Pulmonary artery endothelial cell (primary cell): ENCODE results near the gene GDPGP1. TPM values are rescaled to one million over a fixed set of nuclear protein-coding genes. Genes with fewer than 3 reads are reported as not detected.
"Not testable (repeated sequence)": the region's sequence is repeated elsewhere in the genome, so short reads cannot be mapped to it uniquely, and the experiment has no call there.

ENCODE experiments used
- DNase-seq: peaks from one replicate; pipeline ENCODE4 v3.0.0-alpha.2; 2011; ENCODE audit warnings: low read depth, low spot score
- total RNA-seq: library from RNA; depleted of rRNA; stranded (reverse); fragments of >200 nt; gene quantifications from 2 replicates; pipeline ENCODE4 v1.2.3, GENCODE V29; 2014

Gene GDPGP1, protein sequence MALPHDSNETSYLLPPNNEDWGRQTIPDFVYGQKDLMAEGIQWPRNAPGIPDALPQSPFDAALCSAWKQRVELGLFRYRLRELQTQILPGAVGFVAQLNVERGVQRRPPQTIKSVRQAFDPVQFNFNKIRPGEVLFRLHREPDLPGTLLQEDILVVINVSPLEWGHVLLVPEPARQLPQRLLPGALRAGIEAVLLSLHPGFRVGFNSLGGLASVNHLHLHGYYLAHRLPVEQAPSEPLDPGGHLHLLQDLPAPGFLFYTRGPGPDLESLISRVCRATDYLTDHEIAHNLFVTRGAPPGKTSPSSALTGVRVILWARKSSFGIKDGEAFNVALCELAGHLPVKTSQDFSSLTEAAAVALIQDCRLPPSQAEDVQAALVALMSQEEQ
- 7.3 and 10.2 TPM in 2 replicates for total RNA-seq

DNA sequence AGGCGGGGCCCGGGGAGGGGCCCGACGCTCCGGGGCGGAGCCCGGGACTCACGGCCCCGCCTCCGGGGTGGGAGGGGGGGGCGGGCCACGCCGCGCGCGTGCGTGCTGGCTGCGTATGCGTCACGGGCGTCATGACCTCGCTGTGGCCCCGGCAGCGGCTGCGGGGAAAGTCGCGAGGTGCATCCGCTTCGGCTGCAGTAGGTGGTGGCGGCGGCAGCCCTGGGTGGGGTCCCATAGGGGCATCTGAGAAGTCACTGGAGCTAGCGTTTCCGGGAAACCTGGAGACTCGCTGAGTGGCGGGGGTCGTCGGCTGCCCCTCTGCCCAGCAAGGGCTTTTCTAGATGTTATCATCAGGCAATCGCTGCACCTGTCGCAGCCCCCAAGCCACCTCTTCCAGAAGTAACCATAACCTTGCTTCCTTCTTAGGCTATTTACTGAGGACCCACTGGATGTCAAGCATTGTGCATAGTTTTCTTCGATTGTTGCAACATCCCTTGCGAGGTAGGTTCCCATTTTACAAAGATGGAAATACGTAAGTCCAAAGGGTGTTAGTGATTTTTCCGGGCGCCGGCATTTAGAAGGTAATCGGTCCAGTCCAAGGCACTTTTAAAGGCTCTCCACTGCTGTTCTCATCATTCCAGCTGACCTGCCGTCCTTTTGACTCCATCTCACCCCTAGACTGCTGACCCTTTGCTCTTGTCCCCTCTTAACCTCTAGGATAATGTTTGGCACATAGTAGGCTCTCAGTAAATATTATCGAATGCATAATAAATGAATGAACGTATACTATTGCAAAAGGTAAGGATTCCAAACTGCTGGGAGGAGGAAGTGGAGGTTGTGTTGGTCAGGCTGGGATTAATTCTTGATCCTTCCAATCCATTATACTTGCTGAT is at the start of gene GDPGP1:
GDPGP1 (plus strand) TSS at position 114 of the 893 bp plus-strand sequence. CDS start 6,700 bp downstream, outside the sequence.
- DNase-seq, result no peak

- no peak for DNase-seq
Observed at GRCh38 chr15:90184786-90185704, 49.0 kb upstream of the GDPGP1 start.

- DNase-seq, result no peak
Observed at GRCh38 chr15:90187257-90187868, 46.6 kb upstream of the GDPGP1 start.

DNA sequence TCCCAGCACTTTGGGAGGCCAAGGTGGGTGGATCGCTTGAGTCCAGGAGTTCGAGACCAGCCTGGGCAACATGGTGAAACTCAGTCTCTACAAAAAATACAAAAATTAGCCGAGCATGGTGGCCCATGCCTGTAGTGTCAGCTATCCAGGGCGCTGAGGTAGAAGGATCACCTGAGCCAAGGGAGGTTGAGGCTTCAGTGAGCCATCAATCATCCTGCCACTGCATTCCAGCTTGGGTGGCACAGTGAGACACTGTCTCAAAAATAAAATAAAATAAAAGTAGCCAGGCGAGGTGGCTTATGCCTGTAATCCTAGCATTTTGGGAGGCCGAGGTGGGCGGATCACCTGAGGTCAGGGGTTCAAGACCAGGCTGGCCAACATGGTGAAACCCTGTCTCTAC is 45.9 kb upstream of the GDPGP1 start:
- DNase-seq, result not testable (repeated sequence)

DNA sequence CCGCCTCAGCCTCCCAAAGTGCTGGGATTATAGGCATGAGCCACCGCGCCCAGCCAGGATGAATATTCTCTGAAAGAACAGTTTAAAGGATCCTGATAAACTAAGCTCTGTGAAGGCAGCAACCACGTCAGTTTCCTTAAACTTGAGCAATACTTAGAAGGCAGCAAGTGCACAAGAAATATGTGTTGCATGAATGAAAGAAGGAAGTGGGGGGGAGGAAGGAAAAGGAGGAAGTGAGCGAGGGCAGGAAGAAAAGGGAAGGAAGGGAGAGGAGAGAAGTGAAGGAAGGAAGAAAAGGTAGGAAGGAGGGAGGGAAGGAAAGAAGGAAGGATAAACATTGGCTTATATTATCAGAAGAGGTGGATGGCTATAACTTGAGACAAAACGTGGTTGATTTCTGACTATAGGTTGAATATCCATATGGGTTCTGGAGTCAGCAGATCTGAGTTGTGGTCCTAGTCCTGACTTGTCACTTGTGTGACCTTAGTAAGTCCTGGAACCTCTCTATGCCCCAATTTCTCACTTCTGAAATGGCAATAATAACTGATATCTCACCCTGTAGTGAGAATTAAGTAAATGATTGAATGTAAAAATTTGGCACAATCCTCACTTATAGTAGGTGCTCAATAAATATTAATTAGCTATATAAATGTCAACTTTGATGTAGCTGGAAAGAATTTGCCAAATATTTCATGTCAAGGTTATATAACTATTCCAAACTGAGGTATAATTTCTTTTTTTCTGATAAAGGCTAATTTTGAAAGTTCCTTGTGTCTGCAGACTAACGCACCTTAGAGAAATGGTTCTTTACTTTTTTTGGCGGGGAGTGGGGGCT is 44.9 kb upstream of the GDPGP1 start:
- DNase-seq, result no peak

- no peak for DNase-seq
Observed at GRCh38 chr15:90189781-90190467, 44.1 kb upstream of the GDPGP1 start.

GRCh38 chr15:90190606-90191343 is 43.2 kb upstream of the GDPGP1 start:
- DNase-seq, result no peak

DNA sequence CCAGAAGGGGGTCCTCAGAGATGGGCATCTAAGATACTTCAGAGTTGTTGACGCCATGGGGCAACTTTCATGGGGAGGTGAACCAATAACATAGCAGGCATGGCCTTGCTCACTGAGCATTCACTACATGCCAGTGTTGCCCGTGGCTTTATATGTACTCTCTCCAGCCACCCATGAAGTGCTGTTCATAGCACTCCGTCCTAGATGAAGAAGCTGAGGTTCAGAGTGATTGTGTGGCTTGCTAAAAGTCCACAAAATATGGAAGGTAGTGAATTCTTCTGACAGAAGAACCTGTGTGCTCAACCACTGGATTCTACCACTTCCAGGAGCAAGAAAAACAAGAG is 42.7 kb upstream of the GDPGP1 start:
- DNase-seq, result no peak

DNA sequence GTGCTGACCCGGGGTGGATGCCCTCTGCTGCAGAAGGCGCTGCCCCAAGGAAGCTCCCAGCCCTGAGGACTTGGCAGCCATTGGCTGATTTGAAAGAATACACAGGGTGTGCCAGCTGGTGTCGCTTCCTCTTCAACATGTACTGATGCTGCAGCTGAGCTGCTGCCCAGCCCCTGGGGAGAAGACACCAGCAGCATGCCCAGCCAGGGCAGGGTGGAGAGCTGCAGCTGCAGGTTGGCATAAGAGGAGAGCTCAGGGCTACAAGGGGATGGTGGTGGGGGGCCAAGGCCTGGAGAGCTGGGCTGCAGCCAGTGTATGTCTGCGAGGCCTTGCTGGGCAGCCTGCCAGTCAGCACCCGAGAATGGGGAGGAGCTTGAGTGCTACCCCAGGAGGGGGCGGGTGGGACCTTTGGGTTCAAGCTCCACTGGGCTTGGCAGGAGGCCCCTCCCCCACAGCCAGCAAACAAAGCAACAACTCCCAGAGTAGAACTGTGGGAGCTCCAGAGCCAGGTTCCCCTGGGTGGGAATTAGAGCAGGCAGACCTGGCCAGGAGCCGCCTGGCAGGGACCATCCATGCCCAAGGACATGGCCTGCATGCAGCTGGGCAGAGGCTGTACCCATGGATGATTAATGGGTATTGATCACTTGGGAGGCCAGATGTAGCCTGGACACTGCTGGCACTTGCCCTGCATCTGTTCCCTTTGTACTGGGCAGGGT is 42.1 kb upstream of the GDPGP1 start:
- DNase-seq, result no peak

DNA sequence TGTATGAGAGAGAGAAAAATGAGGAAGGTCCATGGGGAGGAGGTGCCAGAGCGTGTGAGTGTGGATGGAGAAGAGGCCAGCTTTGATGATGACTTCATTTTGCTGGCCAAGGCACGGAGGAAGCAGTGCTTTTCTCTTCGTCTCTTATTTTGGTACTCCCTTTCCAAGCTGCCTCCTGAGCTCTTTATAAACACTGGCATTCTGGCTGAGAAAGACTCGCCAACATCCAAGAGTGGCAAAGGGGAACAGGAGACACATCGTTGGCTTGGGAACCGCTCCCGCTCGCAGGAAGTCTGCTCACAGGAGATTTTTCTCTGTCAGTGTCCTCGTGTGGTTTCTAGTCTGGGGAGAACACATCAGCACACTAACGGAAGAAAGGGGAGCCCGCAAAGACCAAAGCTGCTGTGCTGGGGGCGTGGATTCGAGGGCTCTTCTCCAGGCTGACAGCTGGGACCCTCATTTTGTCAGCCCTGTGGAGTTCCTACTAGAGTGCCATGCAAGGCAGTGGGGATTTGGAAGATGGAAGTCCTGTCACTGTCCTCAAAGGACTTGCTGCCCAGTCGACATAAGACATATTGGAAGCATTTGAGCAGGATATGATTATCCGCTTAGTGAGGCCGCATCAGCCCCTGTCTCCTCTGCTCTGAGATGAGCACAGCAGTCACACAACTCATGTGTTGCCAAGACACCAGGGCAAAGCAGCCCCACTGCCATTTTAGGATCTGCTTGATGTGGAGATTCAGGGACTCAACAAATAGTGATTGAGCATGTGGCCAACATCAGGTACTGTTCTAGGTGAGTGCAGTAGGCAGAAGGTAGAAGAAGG is 40.8 kb upstream of the GDPGP1 start:
- no peak for DNase-seq

DNA sequence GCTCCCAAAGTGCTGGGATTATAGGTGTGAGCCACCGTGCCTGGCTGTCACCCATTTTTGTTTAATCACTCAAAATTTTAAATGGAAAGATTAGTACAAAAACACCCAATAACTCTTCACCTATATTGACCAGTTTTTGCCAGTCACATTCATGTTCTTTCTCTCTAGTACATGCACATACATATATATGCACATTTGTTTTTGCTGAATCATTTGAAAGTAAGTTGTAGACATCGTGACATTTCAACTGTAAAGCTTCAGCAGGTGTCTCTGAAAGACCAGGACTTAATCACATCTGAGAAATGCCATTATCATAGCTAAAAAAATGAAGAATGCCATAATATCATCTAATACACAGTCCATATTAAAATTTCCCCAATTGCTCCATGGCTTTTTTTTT is 39.4 kb upstream of the GDPGP1 start:
- no peak for DNase-seq

DNA sequence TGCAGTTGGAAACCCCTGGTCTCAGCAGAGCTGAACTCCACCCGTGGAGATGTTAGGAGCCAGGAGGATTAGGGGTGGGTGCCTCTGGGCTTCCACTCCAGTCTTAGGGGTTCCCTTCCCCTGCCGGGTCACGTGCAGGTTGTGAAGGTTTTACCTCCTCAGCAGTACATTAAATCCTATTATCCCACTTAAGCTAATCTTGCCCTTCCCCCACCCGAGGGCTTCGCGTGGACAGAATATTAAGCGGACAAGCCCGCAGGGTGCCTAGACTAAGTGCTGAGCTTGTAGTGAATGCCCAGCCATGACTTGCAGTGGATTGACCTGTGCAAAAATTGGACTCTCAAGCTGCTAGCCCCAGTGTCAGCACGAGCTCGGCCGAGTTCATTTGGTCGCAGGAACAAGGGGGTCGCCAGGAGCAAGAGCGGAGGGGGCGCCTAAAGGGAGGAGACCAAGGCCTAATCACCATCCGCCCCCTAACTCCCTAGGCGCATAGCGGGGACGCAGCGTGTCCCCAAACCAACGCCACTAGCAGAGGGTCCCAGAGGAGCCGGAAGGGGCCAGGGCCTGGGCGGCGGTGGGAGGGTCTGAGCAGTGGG is 33.4 kb upstream of the GDPGP1 start:
- DNase-seq, result no peak

DNA sequence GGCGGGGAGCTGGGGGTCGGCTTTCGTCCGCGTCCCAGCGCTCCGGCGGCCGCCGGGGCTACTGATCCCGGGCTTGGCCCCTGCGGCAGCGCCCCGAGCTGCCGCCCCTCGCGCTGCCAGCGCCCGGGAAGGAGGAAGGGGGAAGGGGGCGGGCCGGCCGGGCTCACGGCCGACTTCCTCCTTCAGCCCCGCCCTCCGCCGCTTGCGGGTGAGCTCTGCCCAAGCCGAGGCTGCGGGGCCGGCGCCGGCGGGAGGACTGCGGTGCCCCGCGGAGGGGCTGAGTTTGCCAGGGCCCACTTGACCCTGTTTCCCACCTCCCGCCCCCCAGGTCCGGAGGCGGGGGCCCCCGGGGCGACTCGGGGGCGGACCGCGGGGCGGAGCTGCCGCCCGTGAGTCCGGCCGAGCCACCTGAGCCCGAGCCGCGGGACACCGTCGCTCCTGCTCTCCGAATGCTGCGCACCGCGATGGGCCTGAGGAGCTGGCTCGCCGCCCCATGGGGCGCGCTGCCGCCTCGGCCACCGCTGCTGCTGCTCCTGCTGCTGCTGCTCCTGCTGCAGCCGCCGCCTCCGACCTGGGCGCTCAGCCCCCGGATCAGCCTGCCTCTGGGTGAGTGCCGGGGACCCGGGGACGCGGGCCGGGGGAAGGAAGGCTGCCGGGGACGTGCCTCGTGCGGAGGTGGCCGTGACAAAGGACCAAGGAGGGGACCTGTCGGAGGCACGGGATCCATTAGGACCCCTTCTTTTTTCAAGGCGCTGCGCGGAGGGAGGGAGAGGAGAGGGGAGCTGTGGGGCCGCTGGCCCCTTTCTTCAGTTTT is 32.7 kb upstream of the GDPGP1 start, which contains the start of gene SEMA4B:
SEMA4B (plus strand) TSS at position 201 of the 814 bp plus-strand sequence; CDS start at position 450, 249 bp downstream.
- no peak for DNase-seq

GRCh38 chr15:90201944-90202375 is 32.0 kb upstream of the GDPGP1 start:
- no peak for DNase-seq

DNA sequence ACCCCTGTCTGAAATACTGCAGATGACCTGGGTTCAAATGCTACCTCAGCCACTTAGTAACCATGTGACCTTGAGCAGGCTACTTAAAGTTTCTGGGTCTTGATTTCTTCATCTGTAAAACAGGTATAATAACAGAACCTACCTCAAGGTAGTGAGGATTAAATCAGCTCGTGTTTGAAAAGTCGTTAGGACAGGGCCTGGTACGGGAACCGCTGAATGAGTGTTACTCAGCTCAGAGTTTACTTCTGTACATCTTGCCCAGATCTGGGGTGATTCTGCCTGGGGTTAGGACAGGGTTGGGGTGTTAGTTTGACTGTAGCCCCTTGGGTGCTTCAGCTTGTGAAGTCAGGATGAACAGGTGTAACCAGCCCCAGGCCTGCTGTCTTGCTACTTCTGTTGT is 31.1 kb upstream of the GDPGP1 start:
- DNase-seq, result no peak

- no peak for DNase-seq
Observed at GRCh38 chr15:90203473-90203872, 30.5 kb upstream of the GDPGP1 start.
